Measurements from ENCODE around the gene MICAL3.
"Not testable (repeated sequence)": the region's sequence is repeated elsewhere in the genome, so short reads cannot be mapped to it uniquely, and the experiment has no call there.

DNA sequence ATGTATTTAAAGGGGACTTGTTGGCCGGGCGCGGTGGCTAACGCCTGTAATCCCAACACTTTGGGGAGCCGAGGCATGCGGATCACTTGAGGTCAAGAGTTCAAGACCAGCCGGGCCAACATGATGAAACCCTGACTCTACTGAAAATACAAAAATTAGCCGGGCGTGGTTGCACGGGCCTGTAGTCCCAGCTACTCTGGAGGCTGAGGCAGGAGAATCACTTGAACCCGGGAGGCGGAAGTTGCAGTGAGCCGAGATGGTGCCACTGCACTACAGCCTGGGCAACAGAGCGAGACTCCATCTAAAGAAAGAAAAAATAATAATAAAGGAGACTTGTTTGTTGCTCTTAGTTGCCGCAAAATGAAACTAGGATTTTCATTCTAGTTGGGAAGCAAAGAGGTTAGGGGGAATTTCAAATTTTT is 22.5 kb downstream of the MICAL3 start:
- TF ChIP-seq, protein P1, sequence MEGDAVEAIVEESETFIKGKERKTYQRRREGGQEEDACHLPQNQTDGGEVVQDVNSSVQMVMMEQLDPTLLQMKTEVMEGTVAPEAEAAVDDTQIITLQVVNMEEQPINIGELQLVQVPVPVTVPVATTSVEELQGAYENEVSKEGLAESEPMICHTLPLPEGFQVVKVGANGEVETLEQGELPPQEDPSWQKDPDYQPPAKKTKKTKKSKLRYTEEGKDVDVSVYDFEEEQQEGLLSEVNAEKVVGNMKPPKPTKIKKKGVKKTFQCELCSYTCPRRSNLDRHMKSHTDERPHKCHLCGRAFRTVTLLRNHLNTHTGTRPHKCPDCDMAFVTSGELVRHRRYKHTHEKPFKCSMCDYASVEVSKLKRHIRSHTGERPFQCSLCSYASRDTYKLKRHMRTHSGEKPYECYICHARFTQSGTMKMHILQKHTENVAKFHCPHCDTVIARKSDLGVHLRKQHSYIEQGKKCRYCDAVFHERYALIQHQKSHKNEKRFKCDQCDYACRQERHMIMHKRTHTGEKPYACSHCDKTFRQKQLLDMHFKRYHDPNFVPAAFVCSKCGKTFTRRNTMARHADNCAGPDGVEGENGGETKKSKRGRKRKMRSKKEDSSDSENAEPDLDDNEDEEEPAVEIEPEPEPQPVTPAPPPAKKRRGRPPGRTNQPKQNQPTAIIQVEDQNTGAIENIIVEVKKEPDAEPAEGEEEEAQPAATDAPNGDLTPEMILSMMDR (IDR thresholded peaks at IDR 0.05): not testable (repeated sequence)
- TF ChIP-seq EZH2 (IDR thresholded peaks at IDR 0.05): not testable (repeated sequence)

Data from neural progenitor cell (in vitro differentiated cells).